ENCODE data around the gene NAPSA. TPM values are rescaled to one million over a fixed set of nuclear protein-coding genes. Genes with fewer than 3 reads are reported as not detected.

Gene NAPSA
- total RNA-seq, 1 donor: not detected

DNA sequence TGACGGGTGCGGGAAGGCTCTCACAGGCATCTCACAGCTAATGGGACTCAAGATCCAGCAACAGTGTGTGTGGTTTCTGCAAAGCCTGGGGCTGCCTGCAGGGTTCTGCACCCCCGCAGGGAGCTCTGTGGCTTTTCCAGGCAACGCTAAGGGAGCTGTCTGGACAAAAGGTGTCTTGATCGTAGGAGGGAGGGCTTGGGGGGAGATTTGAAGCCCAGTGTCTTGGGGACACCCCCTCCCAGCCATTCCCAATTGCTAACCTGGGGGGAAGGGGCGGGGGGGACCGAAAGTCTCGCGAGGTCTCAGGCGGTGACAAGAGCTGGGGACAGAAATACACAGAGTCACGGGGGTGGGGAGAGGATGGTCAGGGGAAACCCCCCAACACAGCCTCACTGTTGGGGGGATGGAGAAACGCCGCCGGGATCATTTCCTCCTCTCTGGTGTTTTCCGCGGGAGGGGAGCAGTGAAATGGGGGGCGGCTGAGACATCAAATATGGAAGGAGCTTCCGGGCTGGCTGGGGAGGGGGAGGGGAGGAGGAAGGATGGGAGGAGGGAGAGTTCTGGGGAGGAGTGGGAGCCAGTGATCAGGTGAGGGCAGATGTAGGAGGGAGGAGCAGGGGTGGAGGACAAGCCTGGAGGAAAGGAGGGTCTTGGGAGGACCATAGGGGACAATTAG, 49.5 kb downstream of the NAPSA start:
- no peak overlapping the region for H3K4me3 ChIP-seq (ENCODE audit: low read depth, low read length)
- TF ChIP-seq, protein P1, sequence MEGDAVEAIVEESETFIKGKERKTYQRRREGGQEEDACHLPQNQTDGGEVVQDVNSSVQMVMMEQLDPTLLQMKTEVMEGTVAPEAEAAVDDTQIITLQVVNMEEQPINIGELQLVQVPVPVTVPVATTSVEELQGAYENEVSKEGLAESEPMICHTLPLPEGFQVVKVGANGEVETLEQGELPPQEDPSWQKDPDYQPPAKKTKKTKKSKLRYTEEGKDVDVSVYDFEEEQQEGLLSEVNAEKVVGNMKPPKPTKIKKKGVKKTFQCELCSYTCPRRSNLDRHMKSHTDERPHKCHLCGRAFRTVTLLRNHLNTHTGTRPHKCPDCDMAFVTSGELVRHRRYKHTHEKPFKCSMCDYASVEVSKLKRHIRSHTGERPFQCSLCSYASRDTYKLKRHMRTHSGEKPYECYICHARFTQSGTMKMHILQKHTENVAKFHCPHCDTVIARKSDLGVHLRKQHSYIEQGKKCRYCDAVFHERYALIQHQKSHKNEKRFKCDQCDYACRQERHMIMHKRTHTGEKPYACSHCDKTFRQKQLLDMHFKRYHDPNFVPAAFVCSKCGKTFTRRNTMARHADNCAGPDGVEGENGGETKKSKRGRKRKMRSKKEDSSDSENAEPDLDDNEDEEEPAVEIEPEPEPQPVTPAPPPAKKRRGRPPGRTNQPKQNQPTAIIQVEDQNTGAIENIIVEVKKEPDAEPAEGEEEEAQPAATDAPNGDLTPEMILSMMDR (IDR thresholded peaks at IDR 0.05; ENCODE audit: insufficient read depth, low read length): no peak
- DNase-seq (ENCODE audit: low read depth): no peak

DNA sequence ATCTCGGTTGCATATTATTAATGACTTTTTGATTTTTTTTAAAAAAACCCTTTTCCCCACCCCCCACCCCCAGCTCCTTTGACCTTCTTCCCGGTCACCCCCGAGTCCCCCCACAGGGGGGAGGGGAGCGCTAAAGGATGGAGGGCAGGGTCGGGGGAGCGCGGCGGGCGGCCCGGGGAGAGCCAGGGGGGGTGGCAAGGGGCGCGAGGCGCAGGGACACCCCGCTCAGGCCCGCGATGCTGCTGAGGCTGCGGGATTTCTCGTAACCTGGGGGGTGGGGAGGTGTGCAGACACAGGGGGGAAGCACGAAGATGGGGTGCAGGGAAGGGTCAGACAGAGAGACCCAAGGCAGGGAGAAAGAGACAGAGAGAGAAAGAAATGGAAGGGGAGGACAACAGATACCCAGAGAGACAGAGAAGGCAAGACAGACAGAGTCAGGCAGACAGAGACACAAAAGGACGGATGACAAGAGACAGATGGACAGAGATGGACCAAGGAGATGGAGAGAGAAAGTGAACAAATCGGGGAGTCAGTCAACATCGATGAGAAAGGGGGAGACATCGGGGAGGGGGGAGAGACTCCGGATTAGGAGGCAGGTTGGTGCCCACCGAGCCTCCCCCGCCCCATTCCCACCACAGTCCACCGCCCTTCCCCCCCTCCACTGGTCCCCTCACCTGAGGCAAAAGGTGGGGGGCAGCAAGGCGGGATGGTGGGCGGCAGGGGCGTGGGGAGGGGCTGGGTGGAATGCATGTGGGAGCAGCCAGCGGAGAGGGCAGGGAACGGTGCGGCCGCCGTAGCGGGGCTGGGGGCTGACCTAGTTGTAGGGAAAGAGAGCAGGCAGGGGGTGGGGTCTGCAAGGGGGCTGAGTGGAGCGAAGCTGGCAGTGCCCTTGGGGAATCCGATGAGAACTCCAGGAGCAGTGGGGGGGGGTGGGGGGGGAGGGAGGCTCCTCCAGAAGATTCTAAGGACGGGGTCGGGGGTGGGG, 50.4 kb downstream of the NAPSA start:
- DNase-seq (ENCODE audit: low read depth): no peak
- H3K4me3 ChIP-seq (ENCODE audit: low read depth, low read length): no peak overlapping the region
- TF ChIP-seq, protein P1 (IDR thresholded peaks at IDR 0.05; ENCODE audit: insufficient read depth, low read length): no peak

DNA sequence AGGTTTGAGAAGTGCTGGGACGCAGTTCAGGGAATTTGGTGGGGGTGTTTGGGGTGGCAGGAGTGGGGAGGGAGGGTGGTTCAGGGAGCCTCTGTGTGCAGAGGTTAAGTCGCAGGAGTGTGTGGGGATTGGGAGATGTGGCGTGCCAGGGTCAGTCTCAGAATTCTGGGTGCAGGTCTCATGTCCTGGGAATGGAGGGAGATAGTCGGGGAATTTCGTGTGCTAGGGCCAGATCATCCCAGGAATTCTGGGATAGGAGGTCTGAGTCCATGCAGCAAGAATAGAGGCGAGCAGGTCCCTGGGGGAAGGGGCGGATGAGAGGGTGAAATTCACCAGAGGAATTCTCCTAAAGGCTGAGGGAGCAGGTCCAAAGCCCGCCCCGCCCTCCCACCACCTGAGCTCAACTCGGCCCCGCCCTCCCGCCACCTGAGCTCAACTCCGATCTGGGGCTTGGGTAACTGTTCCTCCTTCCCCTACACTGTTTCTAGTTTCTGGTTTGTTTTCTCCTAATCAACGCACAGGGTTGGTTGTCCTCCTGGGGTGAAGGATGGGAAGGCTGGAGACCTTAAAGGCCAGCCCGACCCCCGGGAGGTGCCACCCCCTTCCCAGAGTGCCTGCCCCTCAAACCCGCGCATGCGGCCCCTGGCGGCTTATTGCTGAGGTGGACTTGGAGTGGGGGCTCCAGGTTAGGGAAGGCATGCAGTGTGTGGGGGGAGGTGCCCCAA, 51.5 kb downstream of the NAPSA start:
- TF ChIP-seq, protein P1 (IDR thresholded peaks at IDR 0.05; ENCODE audit: insufficient read depth, low read length): no peak
- no peak overlapping the region for H3K4me3 ChIP-seq (ENCODE audit: low read depth, low read length)
- no peak for DNase-seq (ENCODE audit: low read depth)

DNA sequence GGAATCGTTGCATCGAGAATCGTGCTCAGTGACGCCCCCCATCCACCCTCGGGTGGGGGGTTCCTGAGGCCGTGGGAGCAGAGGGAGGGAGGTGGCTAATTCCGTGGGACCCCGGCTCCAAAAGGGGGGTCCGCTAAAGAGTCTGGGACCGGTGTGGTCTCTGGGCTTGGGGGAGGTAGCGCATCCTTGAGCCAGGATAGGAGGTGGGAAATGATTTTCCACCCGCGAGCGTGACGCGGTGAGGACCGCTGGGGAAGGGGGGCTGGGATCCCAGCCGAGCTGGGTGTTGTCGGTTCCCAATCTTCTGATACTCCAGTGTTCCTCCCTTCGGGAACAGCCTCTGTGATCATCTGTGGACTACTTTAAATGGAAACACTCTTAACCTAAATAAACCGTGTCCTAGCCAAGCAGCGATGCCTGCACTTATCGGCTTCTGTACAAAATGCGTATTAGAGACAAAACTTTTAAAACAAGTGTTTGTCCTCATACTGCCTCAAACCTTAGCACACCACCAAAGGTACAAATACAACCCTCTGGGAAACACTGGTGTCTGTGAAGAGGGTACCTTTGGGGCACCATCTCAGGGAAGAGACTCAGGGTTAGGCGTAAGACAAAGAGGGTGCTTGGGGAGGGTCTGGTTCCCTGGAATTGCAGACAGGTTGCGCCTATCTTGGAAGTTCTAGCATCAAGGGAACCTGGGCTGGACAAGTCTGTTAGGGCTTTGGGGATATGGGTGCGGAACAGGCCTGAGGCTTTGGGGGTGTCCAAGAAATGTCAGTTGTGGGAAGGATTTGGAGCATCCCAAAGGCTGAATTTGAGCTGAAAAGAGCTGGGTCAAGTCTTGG, 52.2 kb downstream of the NAPSA start:
- TF ChIP-seq, protein P1 (IDR thresholded peaks at IDR 0.05; ENCODE audit: insufficient read depth, low read length): no peak
- no peak overlapping the region for H3K4me3 ChIP-seq (ENCODE audit: low read depth, low read length)
- DNase-seq (ENCODE audit: low read depth): no peak

DNA sequence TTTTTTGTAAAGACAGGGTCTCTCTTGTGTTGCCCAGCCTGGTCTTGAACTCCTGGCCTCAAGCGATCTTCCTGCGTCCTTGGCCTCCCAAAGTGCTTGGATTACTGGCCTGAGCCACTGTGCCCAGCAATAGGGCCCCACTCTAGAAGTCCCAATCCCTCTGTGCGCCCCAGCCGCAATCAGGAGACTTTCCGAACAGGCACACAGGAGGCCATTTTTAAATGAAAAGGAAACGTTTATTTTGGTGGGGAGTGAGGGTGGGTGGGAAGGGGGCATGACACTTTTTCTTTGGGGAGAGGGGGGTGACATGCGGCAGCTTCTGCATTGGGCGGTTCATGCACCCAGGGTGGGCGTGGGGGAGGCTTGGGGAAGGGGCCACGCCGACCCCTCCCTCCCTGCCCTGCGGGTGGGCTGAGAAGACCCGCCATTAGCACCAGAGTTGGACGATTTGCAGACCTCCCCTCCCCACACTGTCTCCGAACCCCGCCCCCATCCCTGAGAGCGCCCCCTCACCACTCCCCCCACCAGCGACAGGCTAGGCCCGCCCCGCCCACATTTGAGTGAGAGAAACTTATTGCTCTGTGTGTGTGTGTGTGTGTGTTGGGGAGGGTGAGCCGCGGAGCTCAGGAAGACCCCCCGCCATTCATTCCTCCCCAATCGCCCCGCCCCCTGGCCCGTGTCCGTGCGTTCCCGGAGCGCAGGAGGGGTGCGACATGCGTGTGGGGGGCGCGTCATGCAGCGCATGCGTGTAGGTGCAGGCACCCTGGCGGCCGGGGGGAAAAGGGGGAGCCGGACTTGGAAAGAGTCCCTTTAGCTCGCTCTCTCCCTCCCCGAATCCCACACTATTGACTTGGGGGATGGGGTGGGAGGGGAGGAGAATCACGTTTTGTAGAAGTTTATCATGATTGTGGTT, 53.5 kb downstream of the NAPSA start:
- TF ChIP-seq, protein P1 (IDR thresholded peaks at IDR 0.05; ENCODE audit: insufficient read depth, low read length): no peak
- H3K4me3 ChIP-seq (ENCODE audit: low read depth, low read length): no peak overlapping the region
- DNase-seq (ENCODE audit: low read depth): no peak

Measured in fibroblast of the aortic adventitia (primary cell).